Osteoblast (primary cell): ENCODE data around the gene RAD50. TPM values are rescaled to one million over a fixed set of nuclear protein-coding genes. Genes with fewer than 3 reads are reported as not detected.

Experiments used
- DNase-seq: peaks from one replicate; pipeline ENCODE4 v3.0.0; 2011; ENCODE audit warnings: low spot score, mixed read lengths; ENCODE audit not compliant: insufficient read length; ENCODE audit errors: missing footprints
- H2AFZ ChIP-seq: 2 replicates; pipeline ENCODE4 v1.6.0; 2011; ENCODE audit warnings: mild to moderate bottlenecking, low read length
- H3K27ac ChIP-seq: 2 replicates; pipeline ENCODE4 v1.5.1; 2011; ENCODE audit warnings: mild to moderate bottlenecking, low read depth, low read length, moderate library complexity
- H3K27me3 ChIP-seq: 2 replicates; pipeline ENCODE4 v1.6.0; 2012; ENCODE audit warnings: mild to moderate bottlenecking, control low read depth, inconsistent platforms, low read length, moderate library complexity; ENCODE audit not compliant: insufficient read depth
- H3K36me3 ChIP-seq: 2 replicates; pipeline ENCODE4 v1.5.1; 2011; ENCODE audit warnings: mild to moderate bottlenecking, low read length, control low read depth, moderate library complexity; ENCODE audit not compliant: insufficient read depth
- H3K4me1 ChIP-seq: 2 replicates; pipeline ENCODE4 v1.5.1; 2011; ENCODE audit warnings: mild to moderate bottlenecking, low read length, control low read depth, moderate library complexity; ENCODE audit not compliant: insufficient read depth
- H3K4me2 ChIP-seq: 2 replicates; pipeline ENCODE4 v1.6.0; 2011; ENCODE audit warnings: mild to moderate bottlenecking, low read length; ENCODE audit not compliant: insufficient read depth
- H3K4me3 ChIP-seq: fragments of 200-600 bp; sonication (generic); 3 replicates; pipeline ENCODE4 v1.5.1; 2012; ENCODE audit warnings: mild to moderate bottlenecking, low read length, inconsistent platforms; ENCODE audit not compliant: insufficient read depth
- H3K79me2 ChIP-seq: 2 replicates; pipeline ENCODE4 v1.6.0; 2012; ENCODE audit warnings: mild to moderate bottlenecking, low read length, control low read depth, inconsistent platforms; ENCODE audit not compliant: insufficient read depth
- H3K9me3 ChIP-seq: 2 replicates; pipeline ENCODE4 v1.5.1; 2011; ENCODE audit warnings: low read depth, low read length, control low read depth
- H4K20me1 ChIP-seq: 2 replicates; pipeline ENCODE4 v1.6.0; 2012; ENCODE audit warnings: mild to moderate bottlenecking, low read length, control low read depth; ENCODE audit not compliant: insufficient read depth
- CTCF ChIP-seq: IDR thresholded peaks from 2 replicates; pipeline ENCODE4 v1.5.1; 2011; ENCODE audit warnings: mild to moderate bottlenecking, low read depth, low read length, moderate library complexity; ENCODE audit errors: extremely low read depth
- total RNA-seq: library from RNA; depleted of rRNA; stranded (reverse); fragments of >200 nt; gene quantifications from 2 replicates; pipeline ENCODE4 v1.2.3, GENCODE V29; 2012

The RAD50 gene
- total RNA-seq, 1 donor: 39.4 TPM

- TF ChIP-seq CTCF: no peak
- Histone ChIP-seq H3K27ac (no peak overlapping the region), H3K4me1 (no peaks in the 10 kb centered on the region), H3K4me3 (no peak overlapping the region), H3K4me2 (no peak overlapping the region), H3K79me2 (no peaks in the 10 kb centered on the region), H3K9me3 (no peaks in the 10 kb centered on the region), H3K36me3 (peaks cover 38% of the 10 kb centered on the region), H4K20me1 (no peaks in the 10 kb centered on the region), H2AFZ (no peak overlapping the region), H3K27me3 (no peaks in the 10 kb centered on the region)
- DNase-seq: no peak
Observed at GRCh38 chr5:132608107-132608506, 51.3 kb downstream of the RAD50 start.

GRCh38 chr5:132611965-132612364 is 55.2 kb downstream of the RAD50 start:
- H2AFZ ChIP-seq: no peak overlapping the region
- H3K27me3 ChIP-seq: no peaks in the 10 kb centered on the region
- H4K20me1 ChIP-seq: no peaks in the 10 kb centered on the region
- H3K79me2 ChIP-seq: no peaks in the 10 kb centered on the region
- H3K9me3 ChIP-seq: no peaks in the 10 kb centered on the region
- no peak overlapping the region for H3K4me3 ChIP-seq
- H3K36me3 ChIP-seq: peaks cover 38% of the 10 kb centered on the region
- H3K4me1 ChIP-seq: no peaks in the 10 kb centered on the region
- DNase-seq: no peak
- no peak for TF ChIP-seq CTCF
- H3K27ac ChIP-seq: no peak overlapping the region
- no peak overlapping the region for H3K4me2 ChIP-seq

GRCh38 chr5:132612846-132613245 is 56.1 kb downstream of the RAD50 start:
- Histone ChIP-seq H3K4me1 (no peaks in the 10 kb centered on the region), H3K27ac (no peak overlapping the region), H3K36me3 (peaks cover 46% of the 10 kb centered on the region), H4K20me1 (no peaks in the 10 kb centered on the region), H3K27me3 (no peaks in the 10 kb centered on the region), H3K79me2 (no peaks in the 10 kb centered on the region), H3K4me3 (no peak overlapping the region), H3K4me2 (no peak overlapping the region), H2AFZ (no peak overlapping the region), H3K9me3 (no peaks in the 10 kb centered on the region)
- no peak for TF ChIP-seq CTCF
- no peak for DNase-seq

- Histone ChIP-seq H2AFZ (no peak overlapping the region), H3K4me2 (no peak overlapping the region), H4K20me1 (no peaks in the 10 kb centered on the region), H3K27me3 (no peaks in the 10 kb centered on the region), H3K9me3 (no peaks in the 10 kb centered on the region), H3K79me2 (no peaks in the 10 kb centered on the region), H3K4me1 (no peaks in the 10 kb centered on the region), H3K27ac (no peak overlapping the region), H3K4me3 (no peak overlapping the region), H3K36me3 (peaks cover 33% of the 10 kb centered on the region)
- no peak for TF ChIP-seq CTCF
- DNase-seq: peak; percentile 22
Observed at GRCh38 chr5:132621699-132622098, 64.9 kb downstream of the RAD50 start.
